ENCODE results near the gene FHOD3. TPM values are rescaled to one million over a fixed set of nuclear protein-coding genes. Genes with fewer than 3 reads are reported as not detected.

Gene FHOD3
- total and polyA plus RNA-seq, 2 donors: 0.90 to 4.1 TPM

DNA sequence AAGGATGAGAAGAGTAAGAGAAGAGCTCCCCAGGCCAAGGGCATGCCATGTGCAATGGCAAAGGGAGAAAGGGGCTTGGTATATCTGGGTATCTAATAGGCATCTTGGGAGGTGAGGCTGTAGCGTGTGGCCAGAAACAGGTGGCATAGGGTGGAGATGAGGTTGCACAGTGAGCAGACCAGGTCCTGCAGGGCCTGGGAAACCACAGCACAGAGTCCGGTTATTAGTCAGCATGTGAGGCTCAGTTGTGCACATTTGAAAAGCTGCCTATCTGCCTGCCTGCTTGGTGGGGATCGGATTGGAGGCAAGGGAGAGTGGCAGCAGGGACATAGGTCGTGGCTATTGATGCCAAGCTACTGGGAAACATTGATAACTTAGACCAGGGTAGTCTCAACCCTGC is 340.7 kb downstream of the FHOD3 start:
- 89% methylated on average over 4 of the region's 4 CpGs for WGBS
- H3K9me3 ChIP-seq (ENCODE audit: control insufficient read depth in 2 of 2, insufficient read depth in 1 of 2, low read length in 1 of 2): no peaks in the 10 kb centered on the region
- H3K27ac ChIP-seq (ENCODE audit: low read depth in 1 of 2, low read length in 1 of 2): no peak overlapping the region
- H3K4me1 ChIP-seq (ENCODE audit: control insufficient read depth in 2 of 2, insufficient read depth in 2 of 2, low read length in 2 of 2): no peaks in the 10 kb centered on the region
- H3K4me3 ChIP-seq (ENCODE audit: low read length in 2 of 2): no peak overlapping the region
- H3K36me3 ChIP-seq (ENCODE audit: control insufficient read depth in 2 of 2, insufficient read depth in 2 of 2, low read length in 1 of 2): no peaks in the 10 kb centered on the region
- no peak for DNase-seq (ENCODE audit: low read depth in 6 of 9, low spot score in 9 of 9)
- no peaks in the 10 kb centered on the region for H3K27me3 ChIP-seq (ENCODE audit: control insufficient read depth in 2 of 2, insufficient read depth in 1 of 2, low read length in 1 of 2)

DNA sequence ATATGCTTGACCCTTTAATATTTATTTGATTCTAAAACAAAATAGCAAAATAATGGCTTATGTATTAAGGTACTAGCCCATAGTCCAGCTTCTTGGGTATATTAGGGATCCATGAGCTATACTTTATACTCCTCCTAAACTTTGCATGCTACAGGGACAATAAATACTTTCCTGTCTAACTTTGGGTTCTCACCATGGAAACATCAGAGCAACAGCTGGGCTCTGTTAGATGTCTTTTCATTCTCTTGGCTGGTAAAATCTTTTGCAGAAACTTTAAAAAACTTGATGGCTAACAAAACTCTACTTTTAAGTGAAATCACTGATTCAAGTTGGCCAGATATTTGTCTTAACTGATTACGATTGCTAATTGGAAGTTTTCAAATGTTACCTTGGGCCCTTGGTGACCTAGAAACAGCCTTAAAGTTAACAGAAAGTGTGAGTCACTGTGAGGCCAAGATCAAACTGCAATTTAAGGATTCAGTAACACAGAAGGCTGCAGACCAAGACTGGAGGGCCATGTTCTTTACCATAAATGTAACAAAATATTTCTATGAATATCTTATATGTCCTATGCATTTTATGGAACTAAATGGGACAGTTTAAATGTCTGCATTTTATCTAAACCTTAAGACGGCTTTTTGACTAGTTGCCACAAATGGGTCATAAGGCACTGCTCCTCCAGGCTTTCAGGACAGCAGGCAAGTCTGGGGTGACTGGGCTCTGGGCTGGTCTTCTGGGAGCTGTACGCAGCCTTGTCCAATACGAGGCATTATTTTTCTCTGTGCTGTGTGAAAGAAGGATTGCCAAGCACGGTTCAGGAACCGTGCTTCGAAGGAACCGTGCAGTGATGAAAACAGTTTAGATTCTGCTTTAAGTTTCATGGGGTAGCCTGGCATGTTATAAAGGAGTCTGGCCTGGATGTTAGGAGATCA is 342.8 kb downstream of the FHOD3 start:
- Histone ChIP-seq H3K27me3 (ENCODE audit: control insufficient read depth in 2 of 2, insufficient read depth in 1 of 2, low read length in 1 of 2) (no peaks in the 10 kb centered on the region), H3K27ac (ENCODE audit: low read depth in 1 of 2, low read length in 1 of 2) (no peak overlapping the region), H3K36me3 (ENCODE audit: control insufficient read depth in 2 of 2, insufficient read depth in 2 of 2, low read length in 1 of 2) (no peaks in the 10 kb centered on the region), H3K9me3 (ENCODE audit: control insufficient read depth in 2 of 2, insufficient read depth in 1 of 2, low read length in 1 of 2) (no peaks in the 10 kb centered on the region), H3K4me1 (ENCODE audit: control insufficient read depth in 2 of 2, insufficient read depth in 2 of 2, low read length in 2 of 2) (no peaks in the 10 kb centered on the region), H3K4me3 (ENCODE audit: low read length in 2 of 2) (no peak overlapping the region)
- no peak for DNase-seq (ENCODE audit: low read depth in 6 of 9, low spot score in 9 of 9)
- WGBS: 94% methylated on average over 8 of the region's 8 CpGs

DNA sequence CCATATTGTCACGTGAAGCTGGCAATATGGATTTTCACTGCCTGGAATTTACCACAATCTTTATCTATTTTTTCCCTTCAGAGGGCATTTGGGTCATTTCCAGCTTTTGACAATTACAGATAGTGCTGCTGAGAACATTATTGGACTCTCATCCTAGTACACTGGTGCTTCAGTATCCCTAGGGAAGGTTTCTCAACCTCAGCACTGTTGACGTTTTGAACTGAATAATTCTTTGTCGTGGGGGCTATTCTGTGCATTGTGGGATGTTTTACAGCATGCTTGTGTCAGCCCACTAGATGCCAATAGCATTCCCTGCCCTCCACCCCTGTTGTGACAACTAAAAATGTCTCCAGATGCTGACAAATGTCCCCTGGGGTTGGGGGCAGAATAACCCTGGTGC is 345.5 kb downstream of the FHOD3 start:
- H3K27me3 ChIP-seq (ENCODE audit: control insufficient read depth in 2 of 2, insufficient read depth in 1 of 2, low read length in 1 of 2): no peaks in the 10 kb centered on the region
- no peaks in the 10 kb centered on the region for H3K4me1 ChIP-seq (ENCODE audit: control insufficient read depth in 2 of 2, insufficient read depth in 2 of 2, low read length in 2 of 2)
- no peaks in the 10 kb centered on the region for H3K9me3 ChIP-seq (ENCODE audit: control insufficient read depth in 2 of 2, insufficient read depth in 1 of 2, low read length in 1 of 2)
- 93% methylated on average over 3 of the region's 3 CpGs for WGBS
- no peaks in the 10 kb centered on the region for H3K36me3 ChIP-seq (ENCODE audit: control insufficient read depth in 2 of 2, insufficient read depth in 2 of 2, low read length in 1 of 2)
- no peak overlapping the region for H3K4me3 ChIP-seq (ENCODE audit: low read length in 2 of 2)
- DNase-seq (ENCODE audit: low read depth in 6 of 9, low spot score in 9 of 9): no peak
- H3K27ac ChIP-seq (ENCODE audit: low read depth in 1 of 2, low read length in 1 of 2): no peak overlapping the region

DNA sequence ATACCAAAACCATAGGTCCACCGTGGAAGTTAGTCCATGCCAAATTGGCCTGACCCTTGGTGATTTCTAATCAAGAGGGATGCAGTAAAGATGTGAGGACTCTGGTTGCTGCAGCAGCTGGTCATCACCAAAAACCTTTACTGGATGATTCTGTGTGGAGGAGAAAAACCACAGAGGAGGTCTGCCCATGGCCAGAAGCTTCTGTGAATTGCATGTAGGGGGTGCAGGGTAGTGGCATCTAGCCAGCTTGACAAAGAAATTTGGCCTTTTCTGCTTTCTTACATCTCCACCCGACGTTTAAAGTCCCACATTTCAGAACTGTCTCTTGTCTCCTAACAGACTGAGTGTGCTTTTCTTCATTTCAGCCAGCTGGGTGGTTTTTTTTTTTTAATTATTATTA is 351.3 kb downstream of the FHOD3 start:
- Histone ChIP-seq H3K4me1 (ENCODE audit: control insufficient read depth in 2 of 2, insufficient read depth in 2 of 2, low read length in 2 of 2) (no peaks in the 10 kb centered on the region), H3K27ac (ENCODE audit: low read depth in 1 of 2, low read length in 1 of 2) (no peak overlapping the region), H3K9me3 (ENCODE audit: control insufficient read depth in 2 of 2, insufficient read depth in 1 of 2, low read length in 1 of 2) (no peaks in the 10 kb centered on the region), H3K4me3 (ENCODE audit: low read length in 2 of 2) (no peak overlapping the region), H3K27me3 (ENCODE audit: control insufficient read depth in 2 of 2, insufficient read depth in 1 of 2, low read length in 1 of 2) (no peaks in the 10 kb centered on the region), H3K36me3 (ENCODE audit: control insufficient read depth in 2 of 2, insufficient read depth in 2 of 2, low read length in 1 of 2) (no peaks in the 10 kb centered on the region)
- no peak for DNase-seq (ENCODE audit: low read depth in 6 of 9, low spot score in 9 of 9)
- 94% methylated on average over 3 of the region's 3 CpGs for WGBS

DNA sequence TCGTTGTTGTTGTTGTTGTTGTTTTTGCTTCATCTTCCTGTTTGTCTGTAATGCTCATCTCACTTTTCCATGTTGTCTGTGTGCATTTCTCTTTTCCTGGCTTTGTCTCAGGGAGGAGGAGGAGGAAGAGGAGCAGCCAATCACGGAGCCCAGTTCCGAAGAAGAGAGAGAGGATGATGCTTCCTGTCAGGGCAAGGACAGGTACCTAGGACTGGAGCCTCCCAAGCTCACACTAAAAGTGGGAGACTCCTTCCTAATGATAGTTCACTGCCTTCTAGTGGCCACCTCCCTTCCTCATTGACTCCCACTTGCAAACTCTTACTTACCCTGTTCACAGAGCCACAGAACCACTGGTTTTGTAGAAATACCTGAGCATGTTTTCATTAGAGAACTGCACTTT is 351.7 kb downstream of the FHOD3 start:
- DNase-seq (ENCODE audit: low read depth in 6 of 9, low spot score in 9 of 9): no peak
- Histone ChIP-seq H3K27me3 (ENCODE audit: control insufficient read depth in 2 of 2, insufficient read depth in 1 of 2, low read length in 1 of 2) (no peaks in the 10 kb centered on the region), H3K9me3 (ENCODE audit: control insufficient read depth in 2 of 2, insufficient read depth in 1 of 2, low read length in 1 of 2) (no peaks in the 10 kb centered on the region), H3K36me3 (ENCODE audit: control insufficient read depth in 2 of 2, insufficient read depth in 2 of 2, low read length in 1 of 2) (no peaks in the 10 kb centered on the region), H3K4me3 (ENCODE audit: low read length in 2 of 2) (no peak overlapping the region), H3K4me1 (ENCODE audit: control insufficient read depth in 2 of 2, insufficient read depth in 2 of 2, low read length in 2 of 2) (no peaks in the 10 kb centered on the region), H3K27ac (ENCODE audit: low read depth in 1 of 2, low read length in 1 of 2) (no peak overlapping the region)
- 91% methylated on average over 3 of the region's 3 CpGs for WGBS

DNA sequence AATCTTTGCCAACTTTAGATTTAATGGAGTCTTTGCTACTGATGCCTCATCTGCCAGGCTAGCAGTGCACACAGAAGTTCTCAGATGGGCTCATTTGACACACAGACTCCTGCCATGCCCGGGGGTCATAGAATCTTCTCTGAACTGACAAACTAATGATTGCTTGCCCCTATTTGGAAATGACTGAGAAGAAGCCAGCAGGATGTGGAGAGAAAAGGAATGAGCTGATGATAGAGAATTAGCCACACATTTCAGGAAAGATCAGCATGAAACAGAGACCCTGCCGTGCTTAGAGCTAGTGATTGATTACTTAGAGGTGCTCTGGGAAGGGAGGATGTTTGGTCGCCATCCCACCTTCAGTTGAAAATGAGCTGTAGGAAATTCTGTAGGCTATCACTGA is 352.8 kb downstream of the FHOD3 start:
- H3K4me1 ChIP-seq (ENCODE audit: control insufficient read depth in 2 of 2, insufficient read depth in 2 of 2, low read length in 2 of 2): no peaks in the 10 kb centered on the region
- H3K36me3 ChIP-seq (ENCODE audit: control insufficient read depth in 2 of 2, insufficient read depth in 2 of 2, low read length in 1 of 2): no peaks in the 10 kb centered on the region
- no peak overlapping the region for H3K4me3 ChIP-seq (ENCODE audit: low read length in 2 of 2)
- no peaks in the 10 kb centered on the region for H3K27me3 ChIP-seq (ENCODE audit: control insufficient read depth in 2 of 2, insufficient read depth in 1 of 2, low read length in 1 of 2)
- WGBS: 91% methylated on average over 3 of the region's 3 CpGs
- no peak overlapping the region for H3K27ac ChIP-seq (ENCODE audit: low read depth in 1 of 2, low read length in 1 of 2)
- H3K9me3 ChIP-seq (ENCODE audit: control insufficient read depth in 2 of 2, insufficient read depth in 1 of 2, low read length in 1 of 2): no peaks in the 10 kb centered on the region
- DNase-seq (ENCODE audit: low read depth in 6 of 9, low spot score in 9 of 9): no peak

DNA sequence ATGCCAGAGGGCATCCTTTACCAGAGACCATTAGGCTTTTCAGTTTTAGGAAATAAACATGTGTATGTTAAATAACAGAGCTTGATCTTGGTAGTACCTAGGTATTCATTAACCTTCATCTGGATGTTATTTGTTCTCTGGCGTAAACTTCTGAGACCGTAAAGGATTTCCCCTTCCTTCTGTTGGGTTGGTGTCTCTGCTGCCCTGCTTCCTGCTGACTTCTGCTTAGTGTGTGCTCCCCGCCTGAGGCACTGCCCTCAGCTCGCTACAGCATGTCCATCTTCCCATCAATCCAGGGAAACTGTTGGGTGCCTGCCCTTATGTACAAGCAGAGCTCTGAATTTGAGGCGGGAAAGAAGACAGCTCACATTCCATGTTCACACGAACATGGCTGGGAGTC is 353.4 kb downstream of the FHOD3 start:
- H3K27ac ChIP-seq (ENCODE audit: low read depth in 1 of 2, low read length in 1 of 2): no peak overlapping the region
- no peak for DNase-seq (ENCODE audit: low read depth in 6 of 9, low spot score in 9 of 9)
- H3K9me3 ChIP-seq (ENCODE audit: control insufficient read depth in 2 of 2, insufficient read depth in 1 of 2, low read length in 1 of 2): no peaks in the 10 kb centered on the region
- H3K4me1 ChIP-seq (ENCODE audit: control insufficient read depth in 2 of 2, insufficient read depth in 2 of 2, low read length in 2 of 2): no peaks in the 10 kb centered on the region
- no peak overlapping the region for H3K4me3 ChIP-seq (ENCODE audit: low read length in 2 of 2)
- no peaks in the 10 kb centered on the region for H3K36me3 ChIP-seq (ENCODE audit: control insufficient read depth in 2 of 2, insufficient read depth in 2 of 2, low read length in 1 of 2)
- WGBS: 50% methylated on average over 6 of the region's 6 CpGs
- no peaks in the 10 kb centered on the region for H3K27me3 ChIP-seq (ENCODE audit: control insufficient read depth in 2 of 2, insufficient read depth in 1 of 2, low read length in 1 of 2)

DNA sequence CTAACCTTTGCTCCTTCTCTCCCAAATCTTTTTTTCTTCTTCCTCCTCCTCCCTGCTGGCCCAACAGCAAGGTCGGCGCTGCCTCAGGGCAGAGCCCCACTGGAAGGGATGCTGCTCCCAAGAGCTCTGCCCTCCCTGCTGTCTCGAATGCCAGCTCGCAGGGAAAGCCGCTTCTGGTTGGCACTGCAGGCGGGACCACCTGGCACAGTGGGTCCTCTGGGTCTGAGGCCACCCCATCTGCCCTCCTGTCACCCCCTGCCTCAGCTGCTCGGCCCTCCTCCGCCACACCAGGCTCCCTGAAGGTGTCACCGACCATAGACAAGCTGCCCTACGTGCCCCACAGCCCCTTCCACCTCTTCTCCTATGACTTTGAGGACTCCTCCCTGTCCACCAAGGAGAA is 355.0 kb downstream of the FHOD3 start:
- H3K36me3 ChIP-seq (ENCODE audit: control insufficient read depth in 2 of 2, insufficient read depth in 2 of 2, low read length in 1 of 2): no peaks in the 10 kb centered on the region
- H3K4me1 ChIP-seq (ENCODE audit: control insufficient read depth in 2 of 2, insufficient read depth in 2 of 2, low read length in 2 of 2): no peaks in the 10 kb centered on the region
- H3K27ac ChIP-seq (ENCODE audit: low read depth in 1 of 2, low read length in 1 of 2): no peak overlapping the region
- H3K4me3 ChIP-seq (ENCODE audit: low read length in 2 of 2): no peak overlapping the region
- DNase-seq (ENCODE audit: low read depth in 6 of 9, low spot score in 9 of 9): no peak
- no peaks in the 10 kb centered on the region for H3K9me3 ChIP-seq (ENCODE audit: control insufficient read depth in 2 of 2, insufficient read depth in 1 of 2, low read length in 1 of 2)
- no peaks in the 10 kb centered on the region for H3K27me3 ChIP-seq (ENCODE audit: control insufficient read depth in 2 of 2, insufficient read depth in 1 of 2, low read length in 1 of 2)
- WGBS: 98% methylated on average over 10 of the region's 10 CpGs

DNA sequence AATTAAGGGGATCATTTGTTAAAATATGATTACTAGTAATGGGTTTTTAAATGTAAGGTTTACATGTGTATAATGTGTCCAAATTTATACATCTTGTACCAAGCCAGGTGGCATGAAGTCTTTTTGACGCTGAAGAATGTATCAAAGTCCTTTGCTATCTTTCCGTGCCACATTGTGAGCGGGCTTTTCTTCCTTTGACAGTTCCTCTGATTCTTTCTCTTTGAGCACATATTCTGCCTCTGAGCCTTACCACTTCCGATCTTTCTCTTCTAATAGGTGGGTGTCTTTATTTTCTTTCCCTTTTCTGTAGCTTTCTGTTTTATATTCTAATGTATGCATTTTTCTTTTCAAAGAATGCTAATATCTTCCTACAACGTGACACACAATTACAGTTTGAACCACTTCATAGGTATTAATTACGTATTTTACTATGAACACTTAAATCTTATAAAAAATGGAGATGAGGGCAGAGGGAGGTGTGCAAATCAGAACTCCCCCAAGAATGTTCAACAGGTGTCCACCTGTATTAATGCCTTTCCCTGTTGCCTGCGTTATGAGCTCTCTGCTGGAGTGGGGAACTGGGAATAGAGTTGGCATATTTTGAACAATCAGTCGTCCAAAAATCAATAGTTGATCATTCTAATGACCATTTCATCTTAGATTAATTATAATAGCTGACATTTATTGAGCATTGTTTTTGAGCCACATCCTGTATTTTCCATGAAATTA is 355.8 kb downstream of the FHOD3 start:
- Histone ChIP-seq H3K36me3 (ENCODE audit: control insufficient read depth in 2 of 2, insufficient read depth in 2 of 2, low read length in 1 of 2) (no peaks in the 10 kb centered on the region), H3K27me3 (ENCODE audit: control insufficient read depth in 2 of 2, insufficient read depth in 1 of 2, low read length in 1 of 2) (no peaks in the 10 kb centered on the region), H3K27ac (ENCODE audit: low read depth in 1 of 2, low read length in 1 of 2) (no peak overlapping the region), H3K4me1 (ENCODE audit: control insufficient read depth in 2 of 2, insufficient read depth in 2 of 2, low read length in 2 of 2) (no peaks in the 10 kb centered on the region), H3K4me3 (ENCODE audit: low read length in 2 of 2) (no peak overlapping the region), H3K9me3 (ENCODE audit: control insufficient read depth in 2 of 2, insufficient read depth in 1 of 2, low read length in 1 of 2) (no peaks in the 10 kb centered on the region)
- no peak for DNase-seq (ENCODE audit: low read depth in 6 of 9, low spot score in 9 of 9)
- 89% methylated on average over 8 of the region's 8 CpGs for WGBS

Measured in thymus (tissue), 11 donors.